ENCODE results near the gene GPR15. TPM values are rescaled to one million over a fixed set of nuclear protein-coding genes. Genes with fewer than 3 reads are reported as not detected.

GPR15 gene
- total and polyA plus RNA-seq, 2 donors (not counting 3 experiments of a cell fraction or from before 2014, with no cell fraction given): not detected

- DNase-seq (ENCODE audit: low read depth, low spot score) (no peak), FAIRE-seq (no peak)
- Histone ChIP-seq H3K4me3 (replicated peaks in 1 of 3; ENCODE audit: insufficient read depth in 1 of 3, low read depth in 1 of 3, low read length in 3 of 3) (no peak overlapping the region), H3K9me1 (replicated peaks; ENCODE audit: control insufficient read depth, extremely low read depth, insufficient read depth, low read length) (no peaks in the 10 kb centered on the region), H3K27me3 (ENCODE audit: control insufficient read depth in 2 of 2, insufficient read depth in 2 of 2, low read length in 2 of 2) (peaks cover 30 to 60% of the 10 kb centered on the region in 2 experiments), H3K9ac (replicated peaks; ENCODE audit: extremely low read depth, insufficient read depth, low read length) (no peak overlapping the region), H2AFZ (ENCODE audit: low read depth, low read length) (no peak overlapping the region), H3K36me3 (ENCODE audit: control insufficient read depth in 2 of 2, extremely low read depth in 1 of 2, insufficient read depth in 2 of 2, low read length in 2 of 2) (no peaks in the 10 kb centered on the region), H3K9me3 (replicated peaks; ENCODE audit: control insufficient read depth, insufficient read depth, low read length) (no peaks in the 10 kb centered on the region), H3K4me2 (ENCODE audit: insufficient read depth, low read length) (no peak overlapping the region), H3K4me1 (ENCODE audit: control insufficient read depth, extremely low read depth, insufficient read depth, low read length) (no peaks in the 10 kb centered on the region), H3K27ac (ENCODE audit: insufficient read depth, low read depth, low read length) (no peak overlapping the region), H3K79me2 (ENCODE audit: control insufficient read depth, insufficient read depth, low read length) (no peaks in the 10 kb centered on the region), H4K20me1 (replicated peaks; ENCODE audit: control insufficient read depth, extremely low read depth, insufficient read depth, low read length) (no peaks in the 10 kb centered on the region)
- ChIA-PET POLR2A (no interaction called here), CTCF (no interaction called here)
- BruUV-seq (replicated peaks): no TSS peak
- dilution Hi-C loops (cut with MboI; ENCODE audit: extremely low pct_ligation_motif_present, low sequenced_read_pairs) (no loop called here), intact Hi-C loops (cut with micrococcal nuclease) (no loop called here)
- TF ChIP-seq POLR2A (IDR thresholded peaks at IDR 0.05; ENCODE audit: low read depth, low read length) (no peak), FOS (IDR thresholded peaks at IDR 0.05; ENCODE audit: borderline replicate concordance, insufficient read depth, low read length) (no peak), POLR2AphosphoS5 (IDR thresholded peaks at IDR 0.05; ENCODE audit: insufficient read depth, low read depth, low read length) (no peak), JUN (IDR thresholded peaks at IDR 0.05; ENCODE audit: borderline replicate concordance, insufficient read depth, insufficient read length, low read depth) (no peak), CTCF (IDR thresholded peaks at IDR 0.05; ENCODE audit: extremely low read depth in 1 of 2, insufficient read depth in 1 of 2, low read depth in 1 of 2, low read length in 2 of 2) (no peak), MAX (IDR thresholded peaks at IDR 0.05; ENCODE audit: insufficient read depth, insufficient read length) (no peak), GATA2 (IDR thresholded peaks at IDR 0.05; ENCODE audit: insufficient read depth, insufficient read length, low read depth, low read length) (no peak), EZH2 (IDR thresholded peaks at IDR 0.05; ENCODE audit: borderline replicate concordance, low read depth, low read length, severe bottlenecking) (no peak), MYC (IDR thresholded peaks at IDR 0.05; ENCODE audit: low read depth, low read length) (no peak)
These were observed 22.0 kb downstream of the GPR15 start for GRCh38 chr3:98553753-98554152.
